Muscle layer of colon (tissue), 2 donors: ENCODE results near the gene JMJD1C.

ENCODE experiments used
- H3K27ac ChIP-seq: one replicate; pipeline ENCODE4 v1.7.0; 2013; ENCODE audit warnings: low read depth, mild to moderate bottlenecking, low read length, moderate library complexity
- H3K27me3 ChIP-seq, 2 donors: one replicate each; pipeline ENCODE4 v1.7.0; 2013; ENCODE audit warnings: low read length in 2 of 2, mild to moderate bottlenecking in 2 of 2; ENCODE audit not compliant: insufficient read depth in 2 of 2, control insufficient read depth in 1 of 2
- H3K36me3 ChIP-seq: one replicate; pipeline ENCODE4 v1.7.0; 2013; ENCODE audit warnings: mild to moderate bottlenecking, low read length; ENCODE audit not compliant: insufficient read depth
- H3K4me1 ChIP-seq: one replicate; pipeline ENCODE4 v1.7.0; 2013; ENCODE audit warnings: mild to moderate bottlenecking, low read length; ENCODE audit not compliant: insufficient read depth
- H3K4me3 ChIP-seq, 2 donors: one replicate each; pipeline ENCODE4 v1.7.0; 2013; ENCODE audit warnings: low read length in 2 of 2, low read depth in 1 of 2, mild to moderate bottlenecking in 1 of 2, moderate library complexity in 1 of 2
- H3K9ac ChIP-seq: one replicate; pipeline ENCODE4 v1.7.0; 2013; ENCODE audit warnings: low read length
- H3K9me3 ChIP-seq: one replicate; pipeline ENCODE4 v1.7.0; 2013; ENCODE audit warnings: mild to moderate bottlenecking, low read length
- donor health status: abdominal sarcoma.
- donor health status: Adenocarcinoma of cecum.

Gene JMJD1C

DNA sequence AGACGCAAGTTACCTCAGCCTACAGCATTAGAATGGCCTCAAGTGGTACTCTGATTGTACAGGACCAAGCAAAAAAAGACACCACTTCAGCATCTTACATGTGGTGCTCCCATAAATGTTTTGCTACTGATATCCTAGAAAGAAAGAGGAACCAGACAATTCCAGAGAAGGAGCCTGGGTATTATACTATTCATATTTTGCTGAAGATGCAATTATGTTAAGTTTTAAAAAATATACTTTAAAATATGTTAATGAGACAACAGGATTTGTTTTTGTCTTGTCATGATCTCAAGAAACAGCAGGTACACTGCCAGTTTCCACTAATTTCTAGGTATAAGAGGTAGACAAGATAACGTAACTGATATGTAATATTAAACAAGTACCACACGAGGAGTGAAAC is 92.6 kb downstream of the JMJD1C start:
- Histone ChIP-seq H3K27me3 (no peaks in the 10 kb centered on the region), H3K27ac (no peak overlapping the region), H3K9me3 (no peaks in the 10 kb centered on the region), H3K9ac (no peak overlapping the region), H3K4me1 (peaks cover 6% of the 10 kb centered on the region), H3K4me3 (no peak overlapping the region), H3K36me3 (no peaks in the 10 kb centered on the region)

DNA sequence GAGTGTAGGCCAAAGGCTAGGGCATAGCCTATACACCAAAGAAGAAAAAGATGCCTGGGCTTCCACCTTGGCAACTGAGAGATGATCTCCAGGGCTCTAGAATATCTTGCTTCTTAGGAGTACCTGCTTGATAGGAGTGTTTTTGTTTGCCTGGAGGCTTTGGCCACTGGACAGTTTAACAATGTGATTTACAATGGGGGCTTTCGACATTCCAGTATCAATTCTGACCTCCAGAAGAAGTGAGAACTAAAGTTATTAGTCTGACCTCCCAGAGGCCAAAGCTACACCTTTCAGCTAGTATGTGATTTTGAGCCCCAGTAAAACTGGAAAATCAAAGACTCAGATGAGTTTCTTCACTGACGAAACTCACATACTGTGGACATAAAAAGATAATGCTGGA is 96.1 kb downstream of the JMJD1C start:
- H3K9me3 ChIP-seq: no peaks in the 10 kb centered on the region
- no peak overlapping the region for H3K27ac ChIP-seq
- H3K4me1 ChIP-seq: peaks cover 6% of the 10 kb centered on the region
- H3K4me3 ChIP-seq: no peak overlapping the region
- H3K36me3 ChIP-seq: no peaks in the 10 kb centered on the region
- H3K27me3 ChIP-seq: no peaks in the 10 kb centered on the region
- H3K9ac ChIP-seq: no peak overlapping the region

DNA sequence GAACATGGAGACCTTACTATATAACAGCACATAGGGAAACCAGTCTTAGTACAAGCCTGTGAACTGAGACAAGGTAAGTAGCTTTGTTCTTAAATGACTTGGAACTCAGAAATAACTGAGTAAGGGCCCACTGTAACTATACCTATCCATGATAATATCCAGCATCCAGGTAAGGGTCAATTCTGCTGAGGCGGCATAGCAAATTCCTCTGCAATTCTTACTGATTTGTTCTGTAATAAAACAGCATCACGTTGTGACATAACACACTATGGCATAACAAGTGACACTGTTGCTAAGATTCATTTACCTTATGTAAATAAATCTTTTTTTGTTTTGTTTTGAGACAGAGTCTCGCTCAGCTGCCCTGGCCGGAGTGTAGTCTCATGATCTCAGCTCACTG is 97.4 kb downstream of the JMJD1C start:
- Histone ChIP-seq H3K4me1 (peaks cover 6% of the 10 kb centered on the region), H3K9me3 (no peaks in the 10 kb centered on the region), H3K36me3 (no peaks in the 10 kb centered on the region), H3K27ac (no peak overlapping the region), H3K9ac (no peak overlapping the region), H3K4me3 (no peak overlapping the region), H3K27me3 (no peaks in the 10 kb centered on the region)

DNA sequence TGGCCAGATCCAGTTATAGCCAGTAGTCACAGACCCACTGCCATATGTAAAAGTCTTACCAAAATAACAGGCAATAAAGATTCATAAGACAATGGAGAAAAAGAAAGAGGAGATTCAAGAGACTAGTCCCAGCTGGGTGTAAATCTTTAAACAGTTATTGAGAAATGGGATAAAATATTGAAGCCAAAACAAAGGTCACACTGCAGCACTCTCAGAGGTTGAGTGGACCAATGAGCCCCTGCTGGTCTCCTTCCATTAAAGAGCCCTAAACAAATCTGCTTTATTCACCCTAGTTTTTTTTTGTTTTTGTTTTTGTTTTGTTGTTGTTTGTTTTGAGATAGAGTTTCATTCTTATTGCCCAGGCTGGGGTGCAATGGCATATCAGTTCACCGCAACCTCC is 98.8 kb downstream of the JMJD1C start:
- Histone ChIP-seq H3K27ac (no peak overlapping the region), H3K9me3 (no peaks in the 10 kb centered on the region), H3K27me3 (no peaks in the 10 kb centered on the region), H3K36me3 (no peaks in the 10 kb centered on the region), H3K4me1 (peaks cover 6% of the 10 kb centered on the region), H3K9ac (no peak overlapping the region), H3K4me3 (no peak overlapping the region)

DNA sequence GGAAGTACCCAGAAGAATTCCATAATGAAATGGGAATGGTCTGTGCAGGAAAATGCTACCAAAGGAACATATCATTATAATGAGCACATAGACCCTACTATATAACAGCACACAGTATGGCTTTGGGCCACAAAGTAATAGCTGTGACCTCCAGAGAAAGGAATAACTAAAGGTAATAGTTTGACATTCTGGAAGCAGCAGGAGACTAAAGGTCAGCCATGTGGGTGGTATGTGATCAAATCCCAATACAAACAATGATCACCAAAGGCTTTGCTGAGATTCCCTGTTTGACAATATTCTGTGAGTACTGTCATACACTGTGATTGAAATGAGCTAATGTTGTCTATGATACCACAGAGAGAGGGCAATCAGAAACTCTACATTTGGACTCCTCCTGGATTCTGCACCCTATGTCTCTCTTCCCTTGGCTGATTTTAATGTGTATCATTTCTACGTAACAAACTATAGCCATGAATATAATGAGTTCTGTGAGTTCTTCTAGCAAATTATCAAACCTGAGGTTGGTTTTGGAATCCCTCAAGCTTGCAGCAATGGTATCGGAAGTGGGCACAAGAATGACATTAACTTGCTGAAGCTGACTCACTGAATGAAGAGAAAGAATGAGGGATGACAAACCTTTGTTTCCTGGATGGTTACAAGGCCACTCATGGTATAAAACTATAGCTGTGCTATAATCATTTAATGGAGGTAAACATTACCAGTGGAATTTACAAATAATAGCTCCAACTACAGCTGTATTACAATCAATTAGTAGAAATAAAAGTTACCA is 99.6 kb downstream of the JMJD1C start:
- Histone ChIP-seq H3K4me3 (no peak overlapping the region), H3K4me1 (peaks cover 6% of the 10 kb centered on the region), H3K9me3 (no peaks in the 10 kb centered on the region), H3K9ac (no peak overlapping the region), H3K27ac (no peak overlapping the region), H3K36me3 (no peaks in the 10 kb centered on the region), H3K27me3 (no peaks in the 10 kb centered on the region)

DNA sequence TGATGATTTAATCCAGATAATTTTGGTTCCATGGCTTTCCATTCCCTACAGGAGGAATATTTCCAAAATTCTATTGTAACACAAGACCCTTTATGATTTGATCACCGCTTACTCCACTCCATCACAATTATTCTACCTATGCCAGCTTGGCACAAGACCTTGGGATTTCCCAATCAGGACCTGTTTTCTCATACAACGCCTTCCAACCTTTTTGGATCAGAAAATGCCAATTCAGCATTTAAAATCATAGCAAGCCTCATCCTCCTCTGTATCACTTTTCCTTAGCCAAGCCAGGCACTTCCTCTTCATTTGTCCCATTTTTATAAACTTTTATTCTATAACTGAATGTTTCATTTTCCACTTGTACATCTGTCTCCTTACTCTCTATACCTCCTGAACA is 100.9 kb downstream of the JMJD1C start:
- Histone ChIP-seq H3K36me3 (no peaks in the 10 kb centered on the region), H3K4me1 (peaks cover 4% of the 10 kb centered on the region), H3K9me3 (no peaks in the 10 kb centered on the region), H3K4me3 (no peak overlapping the region), H3K27me3 (no peaks in the 10 kb centered on the region), H3K9ac (no peak overlapping the region), H3K27ac (no peak overlapping the region)

DNA sequence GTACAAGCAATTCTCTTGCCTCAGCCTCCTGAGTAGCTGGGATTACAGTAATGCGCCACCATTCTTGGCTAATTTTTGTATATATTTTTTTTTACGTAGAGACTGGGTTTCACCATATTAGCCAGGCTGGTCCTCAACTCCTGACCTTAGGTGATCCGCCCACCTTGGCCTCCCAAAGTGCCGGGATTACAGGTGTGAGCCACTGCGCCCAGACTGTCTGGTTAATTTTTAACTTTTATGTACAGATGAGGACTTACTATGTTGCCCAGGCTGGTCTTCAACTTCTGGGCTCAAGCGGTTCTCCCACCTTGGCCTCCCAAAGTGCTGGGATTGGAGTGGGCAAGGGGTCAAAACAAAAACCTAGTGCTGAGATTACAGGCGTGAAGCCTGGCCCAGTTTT is 101.8 kb downstream of the JMJD1C start:
- Histone ChIP-seq H3K9me3 (no peaks in the 10 kb centered on the region), H3K36me3 (no peaks in the 10 kb centered on the region), H3K27me3 (no peaks in the 10 kb centered on the region), H3K27ac (no peak overlapping the region), H3K9ac (no peak overlapping the region), H3K4me1 (no peaks in the 10 kb centered on the region), H3K4me3 (no peak overlapping the region)

DNA sequence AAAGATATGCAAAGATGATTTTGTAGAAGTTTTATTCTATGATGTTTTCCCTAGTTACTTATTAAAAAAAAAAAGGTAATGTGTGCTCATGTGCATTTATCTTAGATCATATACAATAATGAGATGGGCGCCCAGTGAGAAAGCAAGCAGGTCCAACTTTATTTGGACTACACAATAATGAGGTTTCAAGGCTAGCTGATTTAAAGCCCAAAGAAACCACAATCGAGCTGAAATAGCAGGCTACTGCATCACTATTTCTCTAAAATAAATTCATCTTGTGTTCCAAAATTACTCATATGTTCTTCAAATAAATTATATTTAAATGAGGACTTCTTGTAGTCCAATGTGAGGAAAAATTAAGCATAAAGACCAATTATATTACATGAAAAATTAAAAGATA is 110.1 kb downstream of the JMJD1C start:
- H3K4me1 ChIP-seq: peaks cover 8% of the 10 kb centered on the region
- no peak overlapping the region for H3K4me3 ChIP-seq
- no peaks in the 10 kb centered on the region for H3K27me3 ChIP-seq
- no peak overlapping the region for H3K27ac ChIP-seq
- no peak overlapping the region for H3K9ac ChIP-seq
- no peaks in the 10 kb centered on the region for H3K9me3 ChIP-seq
- H3K36me3 ChIP-seq: no peaks in the 10 kb centered on the region

DNA sequence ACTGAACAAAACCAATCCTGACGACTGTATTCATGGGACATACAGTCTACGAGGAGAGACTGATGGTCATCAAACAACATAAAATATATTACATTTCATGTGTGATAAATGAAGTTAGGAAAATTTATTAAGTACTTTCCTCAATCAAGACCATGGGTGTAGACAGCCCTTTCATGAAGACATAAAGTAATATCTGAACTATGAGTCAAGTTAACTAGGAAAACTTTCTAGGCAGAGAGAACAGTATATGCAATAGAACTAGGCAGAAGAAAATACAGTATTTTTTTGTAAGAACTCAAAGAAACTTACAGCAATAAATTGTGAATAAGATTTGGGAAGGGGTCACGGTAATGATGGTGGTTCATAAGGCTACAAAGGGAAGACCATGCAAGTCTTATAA is 112.8 kb downstream of the JMJD1C start:
- peaks cover 8% of the 10 kb centered on the region for H3K4me1 ChIP-seq
- H3K36me3 ChIP-seq: no peaks in the 10 kb centered on the region
- no peaks in the 10 kb centered on the region for H3K9me3 ChIP-seq
- no peak overlapping the region for H3K27ac ChIP-seq
- H3K9ac ChIP-seq: no peak overlapping the region
- H3K27me3 ChIP-seq: no peaks in the 10 kb centered on the region
- no peak overlapping the region for H3K4me3 ChIP-seq

DNA sequence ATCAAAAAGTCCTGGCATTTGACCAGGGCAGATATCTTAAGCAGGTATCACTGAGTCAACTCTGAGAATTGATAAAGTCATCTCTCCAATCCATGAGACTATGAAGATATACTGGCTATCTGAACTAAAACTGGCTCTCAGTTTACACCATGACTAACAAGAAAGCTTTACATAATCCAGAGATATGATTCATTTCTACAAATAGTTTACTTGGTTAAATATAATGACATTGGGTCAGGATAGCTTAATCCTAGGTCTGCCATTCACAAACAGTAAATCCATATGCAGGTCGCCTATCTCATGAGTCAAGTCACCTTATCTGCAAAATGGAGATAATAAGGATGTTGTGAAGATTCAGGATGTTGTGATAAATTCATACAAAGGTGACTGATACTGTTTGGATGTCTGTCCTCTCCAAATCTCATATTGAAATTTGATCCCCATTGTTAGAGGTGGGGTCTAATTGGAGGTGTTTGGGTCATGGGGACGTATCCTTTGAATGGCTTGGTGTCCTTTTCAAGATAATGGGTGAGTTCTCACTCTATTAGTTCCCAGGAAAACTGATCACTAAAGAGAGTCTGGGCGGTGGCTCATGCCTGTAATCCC is 117.4 kb downstream of the JMJD1C start:
- no peak overlapping the region for H3K9ac ChIP-seq
- no peaks in the 10 kb centered on the region for H3K9me3 ChIP-seq
- no peak overlapping the region for H3K27ac ChIP-seq
- no peaks in the 10 kb centered on the region for H3K4me1 ChIP-seq
- H3K27me3 ChIP-seq: no peaks in the 10 kb centered on the region
- H3K4me3 ChIP-seq: no peak overlapping the region
- no peaks in the 10 kb centered on the region for H3K36me3 ChIP-seq

DNA sequence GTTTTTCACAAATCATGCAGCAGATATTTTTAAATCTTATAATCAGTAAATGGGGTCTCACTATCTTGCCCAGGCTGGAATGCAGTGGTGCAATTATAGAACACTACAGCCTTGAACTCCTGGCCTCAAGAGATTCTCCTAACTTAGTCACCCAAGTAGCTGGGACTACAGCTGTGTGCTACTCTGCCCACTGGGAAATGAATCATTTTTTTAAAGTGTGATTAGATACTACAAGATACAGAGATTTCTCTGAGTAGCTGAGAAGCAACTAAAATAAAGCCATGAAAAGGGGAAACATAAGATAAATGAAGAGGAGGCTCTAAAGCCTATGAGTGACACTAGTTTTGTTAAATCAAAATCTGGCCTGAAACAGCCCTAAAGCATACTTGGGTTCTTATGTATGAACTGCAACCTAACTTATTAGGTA is 119.7 kb downstream of the JMJD1C start:
- Histone ChIP-seq H3K27me3 (no peaks in the 10 kb centered on the region), H3K36me3 (no peaks in the 10 kb centered on the region), H3K27ac (no peak overlapping the region), H3K4me3 (no peak overlapping the region), H3K9ac (no peak overlapping the region), H3K9me3 (no peaks in the 10 kb centered on the region), H3K4me1 (no peaks in the 10 kb centered on the region)

DNA sequence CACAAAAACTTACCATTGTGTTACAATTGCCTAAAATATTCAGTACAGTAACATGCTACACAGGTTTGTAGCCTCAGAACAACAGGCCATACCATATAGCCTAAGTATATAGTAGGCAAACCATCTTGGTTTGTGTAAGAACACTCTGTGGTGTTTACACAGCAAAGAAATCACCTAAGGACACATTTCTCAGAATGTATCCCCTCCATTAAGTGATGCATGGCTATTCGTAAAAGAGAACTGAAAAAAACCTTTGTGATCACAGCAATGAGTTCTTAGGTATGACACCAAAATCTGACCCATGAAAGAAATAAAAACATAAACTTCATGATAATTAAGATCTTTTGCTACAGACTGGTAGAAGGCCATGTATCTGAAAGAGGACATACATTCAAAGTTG is 121.5 kb downstream of the JMJD1C start:
- Histone ChIP-seq H3K4me1 (no peaks in the 10 kb centered on the region), H3K9me3 (no peaks in the 10 kb centered on the region), H3K4me3 (no peak overlapping the region), H3K9ac (no peak overlapping the region), H3K27ac (no peak overlapping the region), H3K36me3 (no peaks in the 10 kb centered on the region), H3K27me3 (no peaks in the 10 kb centered on the region)
